ENCODE measurements around the gene COX5A.

GRCh38 chr15:74955796-74956647, 18.1 kb upstream of the COX5A start:
- TF ChIP-seq FOXM1 (IDR thresholded peaks at IDR 0.05; ENCODE audit: borderline replicate concordance) (no peak), FOXA1 (IDR thresholded peaks at IDR 0.05) (no peak), ARNT (IDR thresholded peaks at IDR 0.05) (no peak), L3MBTL2 (conservative IDR thresholded peaks at IDR 0.05) (peak; percentile 88), LEF1 (IDR thresholded peaks at IDR 0.05; ENCODE audit: borderline replicate concordance) (no peak; the same call in 1 of the 2 replicates), SUZ12 (IDR thresholded peaks at IDR 0.05) (no peak), ELF4 (IDR thresholded peaks at IDR 0.05) (no peak), CTBP1 (IDR thresholded peaks at IDR 0.05; ENCODE audit: borderline replicate concordance) (no peak), TARDBP (IDR thresholded peaks at IDR 0.05) (no peak), HDGF (IDR thresholded peaks at IDR 0.05; ENCODE audit: borderline replicate concordance) (no peak), SP1 (IDR thresholded peaks at IDR 0.05) (no peak)

All from HEK293T (cell line).